ENCODE results near the gene SEC14L2. TPM values are rescaled to one million over a fixed set of nuclear protein-coding genes. Genes with fewer than 3 reads are reported as not detected.

Gene SEC14L2
- total and polyA plus RNA-seq, 2 of the 8 experiments (the other 6 are each of a cell fraction or from before 2014, with no cell fraction given), result 2.8 to 3.2 TPM

DNA sequence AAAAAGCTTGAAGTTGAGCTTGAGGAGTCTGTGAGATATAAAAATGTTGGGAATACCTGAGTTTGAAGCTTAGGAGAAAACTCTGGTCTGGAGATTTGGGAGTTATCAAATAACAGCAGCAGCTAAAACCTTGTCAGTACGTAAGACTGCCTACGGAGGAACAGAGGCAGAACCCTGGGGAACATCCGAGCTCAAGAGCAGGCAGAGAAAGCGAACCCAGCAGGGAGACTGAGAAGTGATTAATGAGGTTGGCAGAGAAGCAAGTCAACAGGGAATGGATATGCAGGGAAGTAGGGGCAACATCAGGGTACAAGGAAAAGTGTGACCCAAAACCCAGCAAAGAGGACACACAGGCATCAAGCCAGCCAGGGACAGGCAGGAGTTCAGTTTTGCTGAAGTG lies 16.2 kb downstream of the SEC14L2 start:
- 97% methylated on average over 4 of the region's 4 CpGs; no CpG with 5 or more reads in 1 of the 2 experiments for WGBS, 2 experiments (ENCODE audit: extremely low coverage in 1 of 2, insufficient coverage in 1 of 2, insufficient read length in 1 of 2, insufficient replicate concordance in 2 of 2, low coverage in 1 of 2, low lambda C conversion rate in 2 of 2, missing lambda C conversion rate in 1 of 2)
- Histone ChIP-seq H2BK20ac (ENCODE audit: low read length) (no peak overlapping the region), H4K20me1 (replicated peaks in 1 of 2; ENCODE audit: control insufficient read depth in 1 of 2, insufficient read depth in 2 of 2, low read length in 2 of 2) (peaks cover 5% of the 10 kb centered on the region in 2 experiments), H3K14ac (ENCODE audit: insufficient read length) (no peak overlapping the region), H2BK120ac (replicated peaks; ENCODE audit: low read depth, low read length) (no peak overlapping the region), H3K4me3 (ENCODE audit: extremely low read depth in 1 of 4, insufficient read depth in 2 of 4, low read depth in 3 of 4, low read length in 4 of 4) (no peak overlapping the region), H3K4me2 (ENCODE audit: insufficient read depth in 1 of 2, low read depth in 2 of 2, low read length in 2 of 2) (no peak overlapping the region), H3K27me3 (replicated peaks in 1 of 4; ENCODE audit: control insufficient read depth in 3 of 4, extremely low read depth in 1 of 4, insufficient read depth in 3 of 4, low read length in 3 of 4) (no peaks in the 10 kb centered on the region), H3K9me3 (ENCODE audit: insufficient read depth in 2 of 2, low read depth in 1 of 2, low read length in 1 of 2) (no peaks in the 10 kb centered on the region), H3K4me1 (replicated peaks in 1 of 4; ENCODE audit: control insufficient read depth in 3 of 4, insufficient read depth in 4 of 4, low read length in 3 of 4) (no peaks in the 10 kb centered on the region), H3K9ac (replicated peaks in 1 of 4; ENCODE audit: extremely low read depth in 1 of 4, low read depth in 3 of 4, low read length in 3 of 4) (no peak overlapping the region), H2BK5ac (ENCODE audit: low read depth, low read length) (no peak overlapping the region), H3K4ac (replicated peaks; ENCODE audit: insufficient read length, low read depth, low read length) (no peak overlapping the region), H4K8ac (ENCODE audit: extremely low read depth, insufficient read depth, low read length) (no peak overlapping the region), H3K27ac (ENCODE audit: low read depth, low read length) (no peak overlapping the region), H2AFZ (ENCODE audit: low read length) (no peak overlapping the region), H2BK15ac (ENCODE audit: low read length) (no peak overlapping the region), H3K23me2 (ENCODE audit: low read depth, low read length) (no peaks in the 10 kb centered on the region), H3K18ac (ENCODE audit: extremely low read depth, low read length) (no peak overlapping the region), H2AK5ac (ENCODE audit: low read depth, low read length) (no peak overlapping the region), H3K79me2 (ENCODE audit: control insufficient read depth in 1 of 2, insufficient read depth in 2 of 2, low read length in 2 of 2) (no peaks in the 10 kb centered on the region), H4K5ac (ENCODE audit: insufficient read length, low read depth, low read length) (no peak overlapping the region), H3K36me3 (ENCODE audit: control insufficient read depth in 2 of 4, insufficient read depth in 4 of 4, low read length in 3 of 4) (peaks cover 0 to 23% (median 11%) of the 10 kb centered on the region in 4 experiments; a peak in 5 of 8 replicates), H2BK12ac (ENCODE audit: low read depth, low read length) (no peak overlapping the region), H4K91ac (replicated peaks; ENCODE audit: insufficient read length, low read length) (no peak overlapping the region), H3K23ac (ENCODE audit: insufficient read length) (no peak overlapping the region), H3K56ac (replicated peaks; ENCODE audit: insufficient read length, low read depth, low read length) (no peak overlapping the region), H3K79me1 (ENCODE audit: low read depth, low read length) (no peaks in the 10 kb centered on the region)
- ChIA-PET CTCF (ENCODE audit: partially characterized antibody) (interaction anchor here (2.4 to 6.1 kb wide), 3 partner anchors 12 to 22 kb away, joined by 12 to 48 read pairs (median 12); partner anchors contain the start of gene MTFP1), POLR2A (ENCODE audit: partially characterized antibody) (interaction anchor here (0.7 to 3.4 kb wide), 4 partner anchors 11 to 57 kb away, joined by 3 to 13 read pairs (median 4); partner anchors contain the start of gene SEC14L2)
- DNase-seq (ENCODE audit: low read depth in 1 of 2, low spot score in 2 of 2) (no peak), FAIRE-seq (no peak)
- TF ChIP-seq POLR2AphosphoS5 (IDR thresholded peaks at IDR 0.05; ENCODE audit: low read depth, low read length), result no peak
- no peak for TF ChIP-seq FOSL1 (IDR thresholded peaks at IDR 0.05; ENCODE audit: insufficient read depth, low read depth, low read length)
- no peak for TF ChIP-seq NRF1 (IDR thresholded peaks at IDR 0.05; ENCODE audit: low read depth, low read length)
- TF ChIP-seq NANOG (IDR thresholded peaks at IDR 0.05; ENCODE audit: insufficient read depth, low read depth, low read length, poor library complexity, severe bottlenecking), result no peak
- TF ChIP-seq, protein P1, sequence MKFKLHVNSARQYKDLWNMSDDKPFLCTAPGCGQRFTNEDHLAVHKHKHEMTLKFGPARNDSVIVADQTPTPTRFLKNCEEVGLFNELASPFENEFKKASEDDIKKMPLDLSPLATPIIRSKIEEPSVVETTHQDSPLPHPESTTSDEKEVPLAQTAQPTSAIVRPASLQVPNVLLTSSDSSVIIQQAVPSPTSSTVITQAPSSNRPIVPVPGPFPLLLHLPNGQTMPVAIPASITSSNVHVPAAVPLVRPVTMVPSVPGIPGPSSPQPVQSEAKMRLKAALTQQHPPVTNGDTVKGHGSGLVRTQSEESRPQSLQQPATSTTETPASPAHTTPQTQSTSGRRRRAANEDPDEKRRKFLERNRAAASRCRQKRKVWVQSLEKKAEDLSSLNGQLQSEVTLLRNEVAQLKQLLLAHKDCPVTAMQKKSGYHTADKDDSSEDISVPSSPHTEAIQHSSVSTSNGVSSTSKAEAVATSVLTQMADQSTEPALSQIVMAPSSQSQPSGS (IDR thresholded peaks at IDR 0.05; ENCODE audit: low read length), result no peak
- TF ChIP-seq, protein P2, sequence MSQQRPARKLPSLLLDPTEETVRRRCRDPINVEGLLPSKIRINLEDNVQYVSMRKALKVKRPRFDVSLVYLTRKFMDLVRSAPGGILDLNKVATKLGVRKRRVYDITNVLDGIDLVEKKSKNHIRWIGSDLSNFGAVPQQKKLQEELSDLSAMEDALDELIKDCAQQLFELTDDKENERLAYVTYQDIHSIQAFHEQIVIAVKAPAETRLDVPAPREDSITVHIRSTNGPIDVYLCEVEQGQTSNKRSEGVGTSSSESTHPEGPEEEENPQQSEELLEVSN (IDR thresholded peaks at IDR 0.05), result no peak
- no peak for TF ChIP-seq TEAD4 (IDR thresholded peaks at IDR 0.05; ENCODE audit: low read depth, low read length)
- TF ChIP-seq GTF2F1 (IDR thresholded peaks at IDR 0.05; ENCODE audit: borderline replicate concordance, low read depth, low read length), result no peak
- TF ChIP-seq POLR2A (IDR thresholded peaks at IDR 0.05; ENCODE audit: control extremely low read depth in 1 of 2, low read depth in 2 of 2, low read length in 2 of 2), result no peak
- TF ChIP-seq, protein P3, sequence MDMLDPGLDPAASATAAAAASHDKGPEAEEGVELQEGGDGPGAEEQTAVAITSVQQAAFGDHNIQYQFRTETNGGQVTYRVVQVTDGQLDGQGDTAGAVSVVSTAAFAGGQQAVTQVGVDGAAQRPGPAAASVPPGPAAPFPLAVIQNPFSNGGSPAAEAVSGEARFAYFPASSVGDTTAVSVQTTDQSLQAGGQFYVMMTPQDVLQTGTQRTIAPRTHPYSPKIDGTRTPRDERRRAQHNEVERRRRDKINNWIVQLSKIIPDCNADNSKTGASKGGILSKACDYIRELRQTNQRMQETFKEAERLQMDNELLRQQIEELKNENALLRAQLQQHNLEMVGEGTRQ (IDR thresholded peaks at IDR 0.05; ENCODE audit: low read length), result no peak
- no peak for TF ChIP-seq SUZ12 (IDR thresholded peaks at IDR 0.05; ENCODE audit: low read length)
